Lower leg skin (tissue), 3 donors: ENCODE results near the gene ITPRIPL1.

Experiments used
- POLR2A ChIP-seq, 2 donors: fragments of 450-650 bp; IDR thresholded peaks; one replicate each; pipeline ENCODE4 v1.6.1; 2016 to 2017; ENCODE audit warnings: antibody characterized with exemption in 2 of 2, mild to moderate bottlenecking in 1 of 2, moderate library complexity in 1 of 2
- TF ChIP-seq, protein P1 (sequence below), 3 donors: fragments of 450-650 bp; IDR thresholded peaks; one replicate each; pipeline ENCODE4 v1.5.1; 2016; ENCODE audit warnings: antibody characterized with exemption in 3 of 3, mild to moderate bottlenecking in 3 of 3, moderate library complexity in 2 of 3

GRCh38 chr2:96276787-96277499, 48.2 kb upstream of the ITPRIPL1 start:
- TF ChIP-seq, protein P1, sequence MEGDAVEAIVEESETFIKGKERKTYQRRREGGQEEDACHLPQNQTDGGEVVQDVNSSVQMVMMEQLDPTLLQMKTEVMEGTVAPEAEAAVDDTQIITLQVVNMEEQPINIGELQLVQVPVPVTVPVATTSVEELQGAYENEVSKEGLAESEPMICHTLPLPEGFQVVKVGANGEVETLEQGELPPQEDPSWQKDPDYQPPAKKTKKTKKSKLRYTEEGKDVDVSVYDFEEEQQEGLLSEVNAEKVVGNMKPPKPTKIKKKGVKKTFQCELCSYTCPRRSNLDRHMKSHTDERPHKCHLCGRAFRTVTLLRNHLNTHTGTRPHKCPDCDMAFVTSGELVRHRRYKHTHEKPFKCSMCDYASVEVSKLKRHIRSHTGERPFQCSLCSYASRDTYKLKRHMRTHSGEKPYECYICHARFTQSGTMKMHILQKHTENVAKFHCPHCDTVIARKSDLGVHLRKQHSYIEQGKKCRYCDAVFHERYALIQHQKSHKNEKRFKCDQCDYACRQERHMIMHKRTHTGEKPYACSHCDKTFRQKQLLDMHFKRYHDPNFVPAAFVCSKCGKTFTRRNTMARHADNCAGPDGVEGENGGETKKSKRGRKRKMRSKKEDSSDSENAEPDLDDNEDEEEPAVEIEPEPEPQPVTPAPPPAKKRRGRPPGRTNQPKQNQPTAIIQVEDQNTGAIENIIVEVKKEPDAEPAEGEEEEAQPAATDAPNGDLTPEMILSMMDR (IDR thresholded peaks at IDR 0.05), result no peak
- TF ChIP-seq POLR2A (IDR thresholded peaks at IDR 0.05), result no peak
